ENCODE results near the gene PMEPA1. TPM values are rescaled to one million over a fixed set of nuclear protein-coding genes. Genes with fewer than 3 reads are reported as not detected.

Gene PMEPA1
- total RNA-seq, 1 donor, result 0.86 TPM

GRCh38 chr20:57676589-57677583, 32.9 kb downstream of the PMEPA1 start:
- no peak overlapping the region for H3K4me3 ChIP-seq (ENCODE audit: low read depth, low read length)
- DNase-seq (ENCODE audit: low read depth), result no peak
- TF ChIP-seq CTCF (IDR thresholded peaks at IDR 0.05; ENCODE audit: insufficient read depth, low read depth, low read length), result no peak

GRCh38 chr20:57675773-57676172, 34.0 kb downstream of the PMEPA1 start:
- no peak overlapping the region for H3K4me3 ChIP-seq (ENCODE audit: low read depth, low read length)
- no peak for TF ChIP-seq CTCF (IDR thresholded peaks at IDR 0.05; ENCODE audit: insufficient read depth, low read depth, low read length)
- DNase-seq (ENCODE audit: low read depth), result no peak

- H3K4me3 ChIP-seq (ENCODE audit: low read depth, low read length), result no peak overlapping the region
- DNase-seq (ENCODE audit: low read depth), result no peak
- TF ChIP-seq CTCF (IDR thresholded peaks at IDR 0.05; ENCODE audit: insufficient read depth, low read depth, low read length), result no peak
These were observed 36.8 kb downstream of the PMEPA1 start for GRCh38 chr20:57672953-57673575.

GRCh38 chr20:57672164-57672563, 37.7 kb downstream of the PMEPA1 start:
- H3K4me3 ChIP-seq (ENCODE audit: low read depth, low read length), result no peak overlapping the region
- TF ChIP-seq CTCF (IDR thresholded peaks at IDR 0.05; ENCODE audit: insufficient read depth, low read depth, low read length), result no peak
- peak; percentile 28 for DNase-seq (ENCODE audit: low read depth)

- TF ChIP-seq CTCF (IDR thresholded peaks at IDR 0.05; ENCODE audit: insufficient read depth, low read depth, low read length), result no peak
- peak; percentile 22 for DNase-seq (ENCODE audit: low read depth)
- no peak overlapping the region for H3K4me3 ChIP-seq (ENCODE audit: low read depth, low read length)
These were observed 38.2 kb downstream of the PMEPA1 start for GRCh38 chr20:57671662-57672061.

GRCh38 chr20:57671072-57671391, 38.8 kb downstream of the PMEPA1 start:
- TF ChIP-seq CTCF (IDR thresholded peaks at IDR 0.05; ENCODE audit: insufficient read depth, low read depth, low read length), result no peak

More at GRCh38 chr20:57671072-57671391, 38.8 kb downstream of the PMEPA1 start:
- no peak for DNase-seq (ENCODE audit: low read depth)
- H3K4me3 ChIP-seq (ENCODE audit: low read depth, low read length), result no peak overlapping the region

Measured in fibroblast of villous mesenchyme (primary cell).